HK-2 (cell line): Measurements from ENCODE around the gene ABCC9.

Source experiments
- DNase-seq: peaks from one replicate; pipeline ENCODE4 v3.0.0-alpha.2; 2018; ENCODE audit not compliant: unreplicated experiment

ABCC9 gene

DNA sequence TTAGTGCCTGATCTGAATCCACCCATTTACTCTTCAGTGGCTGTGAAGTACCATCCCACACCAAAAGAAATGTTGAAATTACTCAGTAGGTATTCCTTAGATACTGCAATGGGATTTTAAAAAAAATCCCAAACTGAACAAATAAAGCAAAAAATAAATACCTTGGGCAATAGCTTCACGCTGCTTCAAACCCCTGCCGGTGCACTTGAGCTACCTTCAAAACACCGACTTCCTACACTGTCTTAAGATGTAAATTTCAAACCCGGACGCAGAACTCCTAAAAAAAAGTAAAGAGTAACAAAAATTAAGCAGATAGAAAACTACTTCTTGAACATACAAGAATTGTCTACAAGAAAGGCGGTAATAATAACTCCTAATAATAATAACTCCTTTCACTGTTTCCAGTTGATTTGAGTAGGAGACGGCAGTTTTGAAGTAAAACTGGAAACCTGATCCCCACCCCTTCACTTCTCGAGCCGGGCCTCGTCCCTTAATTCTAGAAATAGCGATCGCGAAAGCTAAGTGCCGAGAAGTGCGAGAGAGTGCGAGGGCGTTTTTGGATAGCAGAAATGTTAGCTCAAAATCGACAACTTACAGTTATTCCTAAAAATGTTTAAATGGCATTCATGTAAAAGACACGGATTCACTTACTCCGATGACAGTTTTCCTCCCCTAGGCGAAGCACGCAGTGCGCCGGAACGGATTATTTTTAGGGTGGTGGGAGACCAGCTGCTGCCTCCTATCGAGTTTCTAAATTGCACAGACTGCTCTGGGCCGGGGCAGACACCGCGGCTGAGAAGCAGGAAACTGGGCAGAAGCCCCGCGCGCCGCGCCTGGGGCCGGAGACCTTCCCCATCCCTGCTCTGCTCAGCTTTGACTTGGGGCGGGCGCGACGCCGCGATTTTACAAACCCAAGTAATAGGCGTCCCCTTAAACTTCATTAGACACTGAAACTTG lies at the start of gene ABCC9:
ABCC9 (minus strand) TSS at position 878 of the 957 bp plus-strand sequence. CDS start 4,752 bp downstream, outside the sequence.
- no peak for DNase-seq

DNA sequence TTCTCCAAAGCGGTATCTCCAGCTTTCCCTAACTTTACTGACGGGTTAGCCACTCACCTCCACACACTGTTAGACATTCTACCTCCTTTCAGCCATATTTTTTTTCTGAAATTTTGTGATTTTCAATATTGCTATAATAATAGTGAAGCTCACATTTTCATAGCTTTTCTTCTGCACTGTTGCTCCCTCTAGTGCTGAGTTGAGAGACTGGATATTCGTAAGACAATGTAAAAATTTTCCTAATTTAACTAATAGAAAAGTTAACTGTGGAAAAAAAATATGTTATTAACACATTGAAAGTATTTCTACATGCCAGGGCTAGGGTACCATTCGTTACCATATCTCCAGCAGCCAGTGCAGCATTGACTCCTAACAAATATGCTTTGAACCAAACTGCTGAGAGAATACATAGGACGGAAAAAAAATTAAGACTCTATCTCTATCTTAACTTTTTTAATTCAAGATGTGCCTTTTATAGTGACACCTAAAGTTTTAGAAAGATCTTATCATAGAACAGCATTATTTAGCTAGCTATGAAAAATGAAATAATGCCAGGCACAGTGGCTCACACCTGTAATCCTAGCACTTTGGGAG lies 48.7 kb upstream of the ABCC9 start:
- no peak for DNase-seq

DNA sequence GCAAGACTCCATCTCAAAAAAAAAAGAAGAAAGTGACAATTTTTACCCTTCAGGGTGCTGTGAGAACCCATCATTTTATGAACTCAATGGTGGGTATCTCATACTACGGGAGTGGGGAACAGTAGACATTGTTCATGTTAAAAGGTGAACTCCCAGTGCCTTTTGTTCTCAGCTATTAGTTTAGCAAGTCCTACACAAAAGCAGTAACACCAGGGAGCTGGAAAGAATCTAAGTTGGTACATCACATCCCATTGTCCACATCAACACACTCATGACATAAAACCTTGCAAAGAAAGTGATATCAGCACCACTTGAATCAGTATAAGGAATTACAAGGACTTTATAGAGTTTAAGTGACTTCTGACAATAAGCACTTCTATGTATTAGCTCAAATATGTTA lies 47.4 kb upstream of the ABCC9 start:
- no peak for DNase-seq

DNA sequence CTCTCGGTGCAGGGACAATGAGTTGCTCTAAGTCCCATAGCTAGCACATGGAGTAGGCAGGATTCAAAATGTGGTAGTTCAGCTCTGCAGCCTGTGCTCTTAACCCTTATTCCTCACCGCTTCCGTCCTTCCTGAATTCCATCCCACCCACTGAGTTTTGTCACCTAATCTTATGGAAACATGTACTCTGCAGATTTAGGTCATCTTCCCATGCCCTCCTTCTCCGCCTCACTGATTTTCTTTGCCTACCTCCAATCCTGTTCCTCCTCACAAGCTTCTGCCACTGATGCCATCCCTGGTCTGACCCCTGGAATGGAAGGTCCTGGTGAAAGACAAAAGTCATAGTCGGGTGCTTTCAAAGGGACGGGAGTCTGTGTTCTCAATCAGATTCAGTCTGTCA lies 46.5 kb upstream of the ABCC9 start:
- no peak for DNase-seq

DNA sequence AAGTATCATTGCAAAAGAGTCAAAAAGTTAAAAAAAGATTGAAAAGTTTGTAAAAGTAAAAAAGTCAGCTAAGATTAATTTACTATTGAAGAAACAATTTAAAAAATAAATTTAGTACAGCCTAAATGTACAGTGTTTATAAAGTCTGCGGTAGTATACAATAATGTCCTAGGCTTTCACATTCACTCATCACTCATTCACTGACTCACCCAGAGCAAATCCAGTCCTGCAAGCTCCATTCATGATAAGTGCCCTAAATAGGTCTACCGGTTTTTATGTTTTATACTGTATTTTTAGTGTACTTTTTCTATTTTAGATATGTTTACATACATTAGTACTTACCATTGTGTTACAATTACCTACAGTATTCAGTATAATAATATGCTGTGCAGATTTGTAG lies 43.9 kb upstream of the ABCC9 start:
- no peak for DNase-seq

DNA sequence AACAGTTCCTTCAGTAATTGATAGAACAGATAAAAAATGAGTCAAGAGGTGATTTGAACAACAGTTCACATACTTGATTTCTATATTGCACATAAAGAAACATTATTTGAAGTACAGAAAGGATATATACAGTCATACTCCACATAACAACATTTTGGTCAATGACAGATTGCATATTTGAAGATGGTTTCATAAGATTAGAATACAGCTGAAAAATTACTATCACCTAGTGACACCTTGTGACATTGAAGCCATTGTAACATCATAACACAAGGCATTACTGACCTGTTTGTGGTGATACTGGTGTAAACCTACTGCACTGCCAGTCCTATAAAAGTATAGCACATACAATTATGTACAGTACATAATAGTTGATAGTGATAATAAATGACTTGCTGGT lies 43.1 kb upstream of the ABCC9 start:
- DNase-seq, result no peak

DNA sequence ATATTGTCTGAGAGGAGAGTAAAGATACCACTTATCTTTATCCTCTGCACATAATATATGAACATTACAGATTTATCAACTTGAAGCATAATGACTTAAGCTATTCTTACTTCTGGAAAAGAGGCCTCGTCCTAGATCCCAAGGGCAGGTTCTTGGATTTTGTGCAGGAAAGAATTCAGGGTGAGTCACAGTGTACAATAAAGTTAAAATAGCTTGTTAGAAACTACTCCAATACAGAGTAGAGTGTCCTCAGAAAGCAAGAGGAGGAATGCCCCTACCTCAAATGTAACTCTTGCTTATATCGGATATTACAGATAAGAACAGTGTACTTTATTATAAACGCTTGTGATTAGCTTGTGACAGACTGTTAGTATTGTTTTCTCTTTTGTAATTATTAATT lies 41.9 kb upstream of the ABCC9 start:
- no peak for DNase-seq

DNA sequence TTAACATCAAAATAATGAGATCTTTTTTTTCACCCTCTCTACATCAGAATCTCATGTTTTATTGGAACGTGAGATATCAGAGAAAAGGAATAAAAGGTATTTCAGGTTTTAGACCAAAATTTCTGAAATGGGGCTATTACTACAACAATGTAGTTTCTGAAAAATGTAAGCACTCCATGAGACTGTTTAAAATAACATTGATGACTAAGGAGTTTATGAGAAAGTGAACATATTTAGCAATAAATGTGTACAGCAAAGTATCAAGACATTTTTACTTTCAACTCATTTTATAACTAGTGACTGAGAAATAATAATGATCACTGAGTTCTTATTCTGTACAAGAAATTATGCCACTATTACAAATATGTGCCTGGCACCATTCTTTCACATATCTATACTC lies 39.3 kb upstream of the ABCC9 start:
- no peak for DNase-seq

DNA sequence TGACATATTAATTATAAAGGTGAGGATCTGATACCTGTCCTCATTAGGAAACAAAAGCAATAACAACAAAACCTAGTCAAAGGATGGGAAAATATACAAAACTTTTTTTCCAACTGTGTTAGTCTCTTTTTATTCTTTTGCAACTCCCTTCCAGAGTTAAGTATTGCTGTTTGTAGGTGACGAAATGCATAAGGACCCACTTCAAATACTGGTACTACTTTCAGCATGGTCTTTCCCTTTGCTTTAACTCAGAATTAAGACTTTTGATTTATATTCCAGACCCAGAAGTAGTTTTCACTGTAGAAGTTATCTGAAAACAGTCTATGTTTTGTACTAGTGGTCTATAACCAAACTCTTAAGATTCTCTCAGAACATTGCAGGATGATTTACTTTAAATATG lies 34.1 kb upstream of the ABCC9 start:
- DNase-seq, result no peak

DNA sequence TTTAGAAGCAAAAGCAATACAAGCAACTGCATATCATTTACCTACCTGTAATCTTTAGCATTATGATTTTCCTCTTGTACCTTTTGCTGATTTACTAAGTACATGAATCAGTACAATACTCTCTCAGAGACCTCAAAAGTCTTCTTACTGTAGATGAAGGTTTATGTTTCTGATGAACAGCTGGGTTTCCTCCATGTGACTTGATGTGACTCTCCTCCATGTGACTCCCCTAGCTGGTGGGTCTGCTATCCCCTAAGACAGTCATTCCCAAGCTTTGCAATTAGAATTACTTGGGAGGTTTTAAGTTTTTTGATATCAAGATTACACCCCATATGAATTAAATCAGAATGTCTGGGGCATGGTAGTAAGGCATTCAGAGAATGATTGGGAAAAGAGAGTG lies 32.0 kb upstream of the ABCC9 start:
- DNase-seq, result no peak

DNA sequence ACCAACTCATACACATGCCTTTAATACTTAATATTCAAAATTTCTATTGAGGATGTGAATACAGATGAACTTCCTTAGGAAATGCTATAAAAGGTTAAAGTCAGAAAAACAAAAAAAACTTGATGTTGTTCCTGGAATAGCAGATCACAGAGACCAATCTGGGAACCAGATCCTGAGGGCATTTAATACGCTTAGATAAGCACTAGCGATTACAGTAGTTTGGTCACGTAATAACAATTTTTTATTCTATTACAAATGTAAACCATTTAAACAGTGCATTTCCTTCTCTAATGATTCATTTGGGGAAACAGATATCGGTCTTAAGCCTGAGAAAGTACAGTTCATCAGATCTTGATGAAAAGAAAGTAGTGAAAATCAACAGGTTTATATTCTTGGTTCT lies 30.8 kb upstream of the ABCC9 start:
- DNase-seq, result no peak

DNA sequence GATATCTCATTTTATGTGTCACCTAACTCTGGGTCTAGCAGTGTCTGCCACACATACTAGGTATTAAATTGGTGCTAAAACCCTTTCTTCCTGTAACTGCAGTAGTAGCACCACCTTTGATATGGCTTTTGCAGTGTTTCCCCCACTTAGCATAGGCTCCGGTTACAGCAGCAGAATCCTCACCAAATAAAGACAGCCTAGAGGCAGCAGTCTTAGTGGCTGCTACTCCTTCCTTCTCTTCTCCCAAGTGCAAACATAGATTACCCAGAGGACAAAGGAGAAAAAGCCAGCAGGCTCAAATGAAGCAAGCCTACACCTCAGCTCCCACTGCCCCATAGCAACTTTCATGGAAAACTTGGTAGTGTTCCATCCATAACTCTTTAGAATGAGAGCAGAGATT lies 30.1 kb upstream of the ABCC9 start:
- DNase-seq, result no peak

DNA sequence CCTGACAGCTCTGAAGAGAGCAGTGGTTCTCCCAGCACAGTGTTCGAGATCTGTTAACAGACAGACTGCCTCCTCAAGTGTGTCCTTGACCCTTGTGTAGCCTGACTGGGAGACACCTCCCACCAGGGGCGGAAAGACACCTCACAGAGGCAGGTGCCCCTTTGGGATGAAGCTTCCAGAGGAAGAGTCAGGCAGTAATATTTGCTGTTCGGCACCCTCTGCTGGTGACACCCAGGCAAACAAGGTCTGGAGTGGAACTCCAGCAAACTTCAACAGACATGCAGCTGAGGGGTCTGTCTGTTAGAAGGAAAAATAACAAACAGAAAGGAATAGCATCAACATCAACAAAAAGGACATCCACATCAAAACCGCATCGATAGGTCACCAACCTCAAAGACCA lies 21.6 kb upstream of the ABCC9 start:
- no peak for DNase-seq

DNA sequence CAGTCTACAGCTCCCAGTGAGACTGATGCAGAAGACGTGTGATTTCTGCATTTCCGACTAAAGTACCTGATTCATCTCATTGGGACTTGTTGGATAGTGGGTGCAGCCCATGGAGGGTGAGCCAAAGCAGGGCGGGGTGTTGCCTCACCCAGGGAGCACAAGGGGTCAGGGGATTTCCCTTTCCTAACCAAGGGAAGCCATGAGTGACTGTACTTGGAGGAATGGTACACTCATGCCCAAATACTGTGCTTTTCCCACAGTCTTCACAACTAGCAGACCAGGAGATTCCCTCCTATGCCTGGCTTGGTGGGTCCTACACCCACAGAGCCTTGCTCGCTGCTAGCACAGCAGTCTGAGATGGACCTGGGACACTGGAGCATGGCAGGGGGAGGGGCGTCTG lies 21.0 kb upstream of the ABCC9 start:
- peak; percentile 49 for DNase-seq

DNA sequence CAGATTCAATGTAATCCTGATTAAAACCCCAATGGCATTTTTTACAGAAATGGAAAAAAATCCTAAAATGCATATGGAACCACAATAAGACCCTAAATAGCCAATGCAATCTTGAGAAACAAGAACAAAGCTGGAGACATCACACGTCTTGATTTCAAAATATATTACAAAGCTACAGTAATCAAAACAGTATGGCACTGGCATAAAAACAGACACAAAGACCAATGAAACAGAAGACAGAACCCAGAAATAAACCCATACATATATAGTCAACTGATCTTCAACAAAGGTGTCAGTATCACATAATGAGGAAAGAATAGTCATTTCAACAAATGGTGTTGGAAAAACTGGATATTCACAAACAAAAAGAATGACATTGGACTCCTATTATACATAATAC lies 9.4 kb upstream of the ABCC9 start:
- no peak for DNase-seq

DNA sequence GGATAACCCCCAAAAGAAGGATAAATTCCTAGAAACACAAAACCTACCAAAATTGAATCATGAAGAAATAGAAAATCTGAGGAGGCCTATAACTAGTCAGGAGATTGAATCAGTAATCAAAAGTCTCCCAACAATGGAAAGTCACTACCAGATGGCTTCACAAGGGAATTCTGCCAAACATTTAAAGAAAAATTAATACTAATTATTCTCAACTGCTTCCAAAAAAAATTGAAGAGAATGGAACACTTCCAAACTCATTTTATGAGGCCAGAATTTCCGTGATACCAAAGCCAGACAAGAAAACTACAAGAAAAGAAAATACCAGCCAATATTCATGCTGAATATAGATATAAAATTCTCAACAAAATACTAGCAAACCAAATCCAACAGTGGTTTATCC lies 7.8 kb upstream of the ABCC9 start:
- no peak for DNase-seq

DNA sequence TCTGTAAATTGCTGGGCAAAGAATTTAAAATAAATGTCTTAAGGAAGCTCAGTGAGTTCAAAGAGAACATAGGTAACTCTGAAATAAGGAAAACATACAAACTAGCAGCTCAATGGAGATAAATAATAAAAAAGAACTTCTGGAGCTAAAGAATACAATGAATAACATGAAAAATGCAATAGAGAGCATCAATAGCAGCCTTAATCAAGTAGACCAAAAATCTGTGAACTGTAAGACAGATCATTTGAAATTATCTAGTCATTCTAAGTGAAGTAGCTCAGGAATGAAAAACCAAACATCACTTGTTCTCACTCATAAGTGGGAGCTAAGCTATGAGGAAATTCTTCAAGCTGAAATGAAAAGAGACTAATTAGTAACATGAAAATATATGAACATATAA lies 5.8 kb upstream of the ABCC9 start:
- no peak for DNase-seq

DNA sequence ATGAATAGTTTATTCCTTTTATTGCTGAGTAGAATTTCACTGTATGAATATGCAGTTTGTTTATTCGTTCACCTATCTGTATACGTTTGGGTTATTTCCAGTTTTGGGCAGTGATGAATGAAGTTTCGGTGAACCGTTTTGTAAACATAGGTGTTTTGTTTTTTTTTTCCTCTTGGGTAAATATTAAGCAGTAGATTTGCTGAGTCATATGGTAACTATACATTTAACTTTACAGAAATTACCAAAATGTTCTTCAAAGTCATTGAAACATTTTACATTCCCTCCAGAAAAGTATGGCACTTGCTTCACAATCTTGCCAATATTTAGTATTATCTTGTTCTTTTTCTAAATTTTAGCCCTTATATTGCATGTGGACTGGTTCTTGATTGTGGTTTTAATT lies 3.8 kb upstream of the ABCC9 start:
- DNase-seq, result no peak

DNA sequence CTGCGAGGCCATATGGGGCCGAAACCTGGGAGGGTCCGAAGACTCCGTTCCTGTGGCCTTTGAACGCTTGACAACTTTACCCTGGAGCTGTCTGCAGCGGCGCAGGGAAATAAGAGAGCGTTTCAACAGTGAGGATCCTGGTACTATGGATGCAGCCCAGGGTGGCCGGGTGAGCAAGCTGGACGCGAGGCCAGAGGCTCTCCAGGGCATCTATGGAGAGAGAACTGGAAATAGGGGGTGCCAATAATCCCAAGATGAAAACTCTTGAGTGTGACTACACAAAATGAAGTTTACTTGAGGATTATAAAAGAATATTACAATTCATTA lies 1.1 kb upstream of the ABCC9 start:
- no peak for DNase-seq

DNA sequence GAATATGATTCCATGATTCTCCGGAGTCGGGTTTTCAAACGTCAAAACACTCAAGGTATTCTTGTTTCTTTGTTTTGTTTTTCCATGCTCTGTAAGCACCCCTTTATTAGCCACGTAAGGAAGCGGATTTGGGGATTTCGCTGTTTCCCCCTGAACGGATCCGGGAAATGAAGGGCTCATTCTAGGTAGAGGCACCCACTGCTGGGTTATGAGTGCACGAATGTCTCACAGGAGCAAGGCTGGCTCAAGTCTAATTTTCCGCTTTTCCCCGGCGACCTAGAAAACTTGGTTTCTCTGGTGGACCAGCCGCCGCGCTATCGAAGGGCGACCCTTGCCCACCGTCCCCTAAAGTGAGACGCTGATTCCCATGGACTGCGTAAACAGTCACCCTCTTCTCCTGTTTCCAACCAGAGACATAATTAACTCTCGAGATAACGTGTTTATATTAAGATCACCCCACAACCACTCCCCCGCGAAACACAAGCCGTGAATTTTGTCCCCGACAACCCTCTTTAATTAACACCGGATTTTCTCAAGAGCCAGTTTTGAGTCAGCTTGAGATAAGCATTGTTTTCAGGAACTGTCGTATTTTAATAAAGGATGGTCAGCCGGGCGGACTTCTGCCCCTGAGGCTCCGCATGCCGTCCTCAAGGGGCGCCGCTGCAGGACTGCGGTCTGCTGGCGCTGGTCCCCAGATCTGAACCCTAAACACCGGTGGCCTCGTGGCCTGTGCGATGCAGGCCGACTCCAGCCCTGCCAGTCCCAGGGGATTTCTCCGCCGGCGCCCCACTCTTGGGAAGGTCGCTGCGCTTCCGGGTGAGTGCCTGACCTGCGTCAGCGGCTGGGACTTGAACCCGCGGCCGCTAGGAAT lies 515 bp upstream of the ABCC9 start:
- no peak for DNase-seq

DNA sequence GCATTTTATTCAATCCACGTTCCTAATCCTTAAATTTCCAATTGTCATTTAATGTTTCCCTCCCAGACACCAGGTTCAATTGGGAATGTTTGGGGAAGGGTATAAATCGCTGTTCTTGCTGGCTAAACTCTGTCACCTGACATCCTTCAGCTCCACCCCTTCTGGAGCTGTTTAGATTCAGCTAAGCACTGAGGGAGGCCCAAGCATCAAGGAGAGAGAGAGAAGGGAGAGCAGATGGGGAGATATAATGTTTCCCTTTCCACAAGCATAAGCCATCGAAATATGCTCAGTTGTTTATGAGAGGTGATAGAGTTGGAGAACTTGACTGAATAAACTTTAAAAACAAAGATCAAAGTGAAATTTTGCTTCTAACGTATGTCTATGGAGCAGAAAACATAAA lies 1.8 kb downstream of the ABCC9 start:
- DNase-seq, result no peak

DNA sequence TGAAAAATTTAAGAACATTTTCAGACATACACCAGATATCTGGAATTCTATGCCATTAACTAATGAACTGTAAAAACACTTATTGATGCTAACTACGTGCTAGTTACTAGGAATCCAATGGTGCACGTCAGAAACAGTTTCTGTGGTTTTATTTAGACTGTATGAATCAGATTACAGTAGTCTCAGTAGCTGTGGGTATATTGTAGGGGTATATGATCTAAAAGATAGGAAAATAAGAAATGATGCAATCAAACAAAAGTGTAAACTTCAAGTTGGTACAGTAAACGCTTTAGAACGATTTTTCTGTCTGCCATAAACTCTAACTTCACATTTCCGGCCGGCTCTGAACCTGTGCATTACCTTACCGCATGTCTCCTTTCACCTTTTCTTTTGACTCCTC lies 2.3 kb downstream of the ABCC9 start:
- DNase-seq, result no peak

DNA sequence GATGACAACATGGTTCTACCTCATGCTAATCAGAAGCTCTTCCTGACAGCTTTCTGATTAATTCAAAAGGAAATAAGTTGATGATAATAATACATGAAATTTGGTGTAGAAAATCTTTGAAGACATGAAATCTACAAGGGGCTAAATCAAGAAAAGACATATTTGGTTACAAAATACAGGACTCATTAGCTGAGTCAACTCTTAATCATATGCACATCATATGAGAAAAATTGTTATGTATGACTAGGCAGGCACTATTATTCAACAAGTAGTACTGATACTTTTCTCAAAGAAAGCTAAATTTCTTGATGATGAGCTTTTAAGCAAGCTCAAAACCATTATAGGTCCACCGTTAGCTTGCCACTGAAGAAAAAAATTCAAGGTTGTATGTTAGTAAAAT lies 7.1 kb downstream of the ABCC9 start:
- DNase-seq, result no peak
